ENCODE data around the gene RAD51B.

GRCh38 chr14:68079941-68080697, 260.5 kb downstream of the RAD51B start:
- no peak for TF ChIP-seq CTCF (IDR thresholded peaks at IDR 0.05; ENCODE audit: insufficient read depth, low read length)
- TF ChIP-seq, protein P1, sequence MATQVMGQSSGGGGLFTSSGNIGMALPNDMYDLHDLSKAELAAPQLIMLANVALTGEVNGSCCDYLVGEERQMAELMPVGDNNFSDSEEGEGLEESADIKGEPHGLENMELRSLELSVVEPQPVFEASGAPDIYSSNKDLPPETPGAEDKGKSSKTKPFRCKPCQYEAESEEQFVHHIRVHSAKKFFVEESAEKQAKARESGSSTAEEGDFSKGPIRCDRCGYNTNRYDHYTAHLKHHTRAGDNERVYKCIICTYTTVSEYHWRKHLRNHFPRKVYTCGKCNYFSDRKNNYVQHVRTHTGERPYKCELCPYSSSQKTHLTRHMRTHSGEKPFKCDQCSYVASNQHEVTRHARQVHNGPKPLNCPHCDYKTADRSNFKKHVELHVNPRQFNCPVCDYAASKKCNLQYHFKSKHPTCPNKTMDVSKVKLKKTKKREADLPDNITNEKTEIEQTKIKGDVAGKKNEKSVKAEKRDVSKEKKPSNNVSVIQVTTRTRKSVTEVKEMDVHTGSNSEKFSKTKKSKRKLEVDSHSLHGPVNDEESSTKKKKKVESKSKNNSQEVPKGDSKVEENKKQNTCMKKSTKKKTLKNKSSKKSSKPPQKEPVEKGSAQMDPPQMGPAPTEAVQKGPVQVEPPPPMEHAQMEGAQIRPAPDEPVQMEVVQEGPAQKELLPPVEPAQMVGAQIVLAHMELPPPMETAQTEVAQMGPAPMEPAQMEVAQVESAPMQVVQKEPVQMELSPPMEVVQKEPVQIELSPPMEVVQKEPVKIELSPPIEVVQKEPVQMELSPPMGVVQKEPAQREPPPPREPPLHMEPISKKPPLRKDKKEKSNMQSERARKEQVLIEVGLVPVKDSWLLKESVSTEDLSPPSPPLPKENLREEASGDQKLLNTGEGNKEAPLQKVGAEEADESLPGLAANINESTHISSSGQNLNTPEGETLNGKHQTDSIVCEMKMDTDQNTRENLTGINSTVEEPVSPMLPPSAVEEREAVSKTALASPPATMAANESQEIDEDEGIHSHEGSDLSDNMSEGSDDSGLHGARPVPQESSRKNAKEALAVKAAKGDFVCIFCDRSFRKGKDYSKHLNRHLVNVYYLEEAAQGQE (IDR thresholded peaks at IDR 0.05; ENCODE audit: insufficient replicate concordance, low read depth), result no peak

Data from HL-60 (cell line).